SJCRH30 (cell line): Measurements from ENCODE around the gene SLC9A2. TPM values are rescaled to one million over a fixed set of nuclear protein-coding genes. Genes with fewer than 3 reads are reported as not detected.

Experiments used
- DNase-seq, 2 experiments: peaks; one replicate each; pipeline ENCODE4 v3.0.0-alpha.2; 2015 to 2020
- H3K27ac ChIP-seq: fragments of 250-450 bp; sonication (Bioruptor Pico); 2 replicates; pipeline ENCODE4 v1.5.1; 2020; ENCODE audit warnings: mild to moderate bottlenecking, moderate library complexity
- H3K27me3 ChIP-seq: fragments of 250-450 bp; sonication (Bioruptor Pico); 2 replicates; pipeline ENCODE4 v1.5.1; 2020; ENCODE audit warnings: mild to moderate bottlenecking, moderate library complexity
- H3K36me3 ChIP-seq: fragments of 250-450 bp; sonication (Bioruptor Pico); 2 replicates; pipeline ENCODE4 v1.5.1; 2020; ENCODE audit warnings: mild to moderate bottlenecking, moderate library complexity
- H3K4me1 ChIP-seq: fragments of 250-450 bp; sonication (Bioruptor Pico); 2 replicates; pipeline ENCODE4 v1.5.1; 2020; ENCODE audit warnings: mild to moderate bottlenecking, moderate library complexity
- H3K4me3 ChIP-seq: fragments of 250-450 bp; sonication (Bioruptor Pico); 2 replicates; pipeline ENCODE4 v1.5.1; 2020; ENCODE audit warnings: mild to moderate bottlenecking, moderate library complexity
- H3K9me3 ChIP-seq: fragments of 250-450 bp; sonication (Bioruptor Pico); replicated peaks from 2 replicates; pipeline ENCODE4 v1.5.1; 2020; ENCODE audit warnings: mild to moderate bottlenecking, moderate library complexity
- total RNA-seq: library from RNA; depleted of rRNA; stranded (reverse); fragments of >200 nt; shearing (Covaris generic); gene quantifications from 2 replicates; pipeline ENCODE4 v1.2.3, GENCODE V29; 2014

Gene SLC9A2
- total RNA-seq, 1 experiment from 2014 or later: 0.10 TPM

DNA sequence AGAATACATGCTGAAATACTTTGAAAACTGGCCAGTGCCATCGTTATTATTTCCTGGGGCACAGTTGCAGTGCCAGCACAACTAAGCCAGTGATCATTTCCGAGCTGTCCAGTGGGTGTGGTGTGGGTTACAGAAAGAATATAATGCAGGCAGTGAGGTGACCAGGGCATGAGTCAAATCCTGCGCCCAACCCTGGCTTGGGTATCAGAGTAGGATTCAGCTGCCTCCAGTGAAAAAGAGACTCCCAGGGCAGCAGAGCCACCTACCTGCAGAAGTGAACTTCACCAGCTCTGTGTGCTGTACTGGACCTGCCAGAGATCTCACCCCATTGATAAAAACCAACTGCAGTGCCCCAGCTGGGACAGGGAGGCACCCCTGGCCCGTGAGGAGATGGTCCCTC lies 18.0 kb downstream of the SLC9A2 start:
- H3K4me3 ChIP-seq: no peak overlapping the region

GRCh38 chr2:102639429-102639828 lies 20.1 kb downstream of the SLC9A2 start:
- no peak for DNase-seq
- Histone ChIP-seq H3K4me1 (no peaks in the 10 kb centered on the region), H3K36me3 (no peaks in the 10 kb centered on the region), H3K27ac (no peak overlapping the region), H3K27me3 (no peaks in the 10 kb centered on the region; the same call in 1 of the 2 replicates), H3K9me3 (no peaks in the 10 kb centered on the region), H3K4me3 (no peak overlapping the region)

More for the DNA sequence above, 18.0 kb downstream of the SLC9A2 start:
- DNase-seq: no peak
- Histone ChIP-seq H3K27ac (no peak overlapping the region), H3K27me3 (no peaks in the 10 kb centered on the region; the same call in 1 of the 2 replicates), H3K9me3 (no peaks in the 10 kb centered on the region), H3K36me3 (no peaks in the 10 kb centered on the region), H3K4me1 (no peaks in the 10 kb centered on the region)

GRCh38 chr2:102652126-102652525 lies 32.8 kb downstream of the SLC9A2 start:
- H3K36me3 ChIP-seq: no peaks in the 10 kb centered on the region
- H3K4me1 ChIP-seq: no peaks in the 10 kb centered on the region
- no peaks in the 10 kb centered on the region for H3K27me3 ChIP-seq
- H3K9me3 ChIP-seq: no peaks in the 10 kb centered on the region
- no peak overlapping the region for H3K27ac ChIP-seq
- no peak for DNase-seq
- no peak overlapping the region for H3K4me3 ChIP-seq

DNA sequence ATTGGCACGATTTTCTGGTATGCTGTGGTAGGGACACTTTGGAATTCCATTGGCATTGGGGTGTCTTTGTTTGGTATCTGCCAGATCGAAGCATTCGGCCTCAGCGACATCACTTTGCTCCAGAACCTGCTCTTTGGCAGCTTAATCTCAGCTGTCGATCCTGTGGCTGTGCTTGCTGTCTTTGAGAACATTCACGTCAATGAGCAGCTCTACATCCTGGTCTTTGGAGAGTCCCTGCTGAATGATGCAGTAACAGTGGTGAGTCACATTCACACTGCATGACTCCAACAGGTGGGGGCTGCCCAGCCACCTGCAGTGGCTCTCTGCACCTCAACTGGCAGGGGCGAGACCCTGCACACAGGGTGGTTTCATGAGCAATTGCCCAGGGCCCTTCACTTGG lies 38.4 kb downstream of the SLC9A2 start:
- Histone ChIP-seq H3K27ac (no peak overlapping the region), H3K36me3 (no peaks in the 10 kb centered on the region), H3K27me3 (no peaks in the 10 kb centered on the region; the same call in 1 of the 2 replicates), H3K4me3 (no peak overlapping the region), H3K9me3 (no peaks in the 10 kb centered on the region), H3K4me1 (no peaks in the 10 kb centered on the region)
- DNase-seq: no peak

GRCh38 chr2:102660070-102660469 lies 40.7 kb downstream of the SLC9A2 start:
- Histone ChIP-seq H3K27ac (no peak overlapping the region), H3K9me3 (no peaks in the 10 kb centered on the region), H3K4me3 (no peak overlapping the region), H3K27me3 (no peaks in the 10 kb centered on the region; the same call in 1 of the 2 replicates), H3K36me3 (no peaks in the 10 kb centered on the region), H3K4me1 (no peaks in the 10 kb centered on the region)
- DNase-seq: no peak

GRCh38 chr2:102660574-102660973 lies 41.2 kb downstream of the SLC9A2 start:
- no peak for DNase-seq
- no peaks in the 10 kb centered on the region for H3K4me1 ChIP-seq
- no peaks in the 10 kb centered on the region for H3K9me3 ChIP-seq
- H3K27ac ChIP-seq: no peak overlapping the region
- no peaks in the 10 kb centered on the region; the same call in 1 of the 2 replicates for H3K27me3 ChIP-seq
- no peaks in the 10 kb centered on the region for H3K36me3 ChIP-seq
- no peak overlapping the region for H3K4me3 ChIP-seq

- H3K4me3 ChIP-seq: no peak overlapping the region
- no peaks in the 10 kb centered on the region for H3K36me3 ChIP-seq
- H3K9me3 ChIP-seq: no peaks in the 10 kb centered on the region
- H3K27ac ChIP-seq: no peak overlapping the region
- no peaks in the 10 kb centered on the region for H3K4me1 ChIP-seq
- no peaks in the 10 kb centered on the region; the same call in 1 of the 2 replicates for H3K27me3 ChIP-seq
- no peak for DNase-seq
Observed at GRCh38 chr2:102661846-102662245, 42.5 kb downstream of the SLC9A2 start.

DNA sequence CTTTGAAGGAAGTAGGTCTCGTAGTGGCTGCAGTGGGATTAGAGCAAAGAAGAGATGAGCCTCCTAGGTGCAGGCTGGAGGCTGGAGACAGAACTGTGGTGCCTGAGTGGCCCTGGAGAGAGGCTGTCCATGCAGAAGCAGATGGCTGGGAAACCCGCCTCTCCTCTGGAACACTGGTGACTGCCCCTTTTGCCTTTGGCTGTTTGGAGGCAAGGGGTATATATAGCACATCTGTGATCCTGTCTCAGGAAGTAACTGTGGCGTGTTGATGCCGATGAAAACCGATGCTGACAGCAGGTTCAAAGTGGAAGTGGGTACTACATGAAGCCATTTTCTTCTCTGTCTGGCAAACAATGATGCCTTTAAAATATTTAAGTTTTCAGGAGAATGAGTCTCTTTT lies 43.5 kb downstream of the SLC9A2 start:
- DNase-seq: no peak
- Histone ChIP-seq H3K27me3 (no peaks in the 10 kb centered on the region; the same call in 1 of the 2 replicates), H3K9me3 (no peaks in the 10 kb centered on the region), H3K4me3 (no peak overlapping the region), H3K27ac (no peak overlapping the region), H3K4me1 (no peaks in the 10 kb centered on the region), H3K36me3 (no peaks in the 10 kb centered on the region)

GRCh38 chr2:102663381-102663780 lies 44.0 kb downstream of the SLC9A2 start:
- Histone ChIP-seq H3K36me3 (no peaks in the 10 kb centered on the region), H3K4me1 (no peaks in the 10 kb centered on the region), H3K27me3 (no peaks in the 10 kb centered on the region; the same call in 1 of the 2 replicates), H3K9me3 (no peaks in the 10 kb centered on the region), H3K4me3 (no peak overlapping the region), H3K27ac (no peak overlapping the region)
- DNase-seq: no peak

DNA sequence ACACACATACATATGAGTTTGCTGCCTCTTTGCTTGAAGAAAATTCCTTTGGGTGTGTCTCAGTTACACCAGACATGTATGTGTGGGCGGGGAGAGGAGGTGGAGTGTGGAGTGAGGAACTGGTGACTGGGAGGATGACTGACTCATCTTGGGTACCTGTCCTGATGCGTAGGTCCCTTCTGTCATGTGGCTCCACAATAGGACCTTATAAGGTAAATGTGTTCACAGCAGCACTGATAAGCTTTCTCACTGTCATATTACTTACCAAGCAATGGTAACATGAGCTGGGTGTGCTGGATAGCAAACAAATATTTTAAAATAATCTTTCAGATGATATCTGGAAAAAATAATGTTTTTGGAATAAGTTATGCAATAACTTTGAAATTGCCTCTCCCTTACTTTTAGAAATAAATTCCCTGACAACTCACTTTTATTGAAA lies 45.1 kb downstream of the SLC9A2 start:
- Histone ChIP-seq H3K4me1 (no peaks in the 10 kb centered on the region), H3K27ac (no peak overlapping the region), H3K4me3 (no peak overlapping the region), H3K27me3 (no peaks in the 10 kb centered on the region; the same call in 1 of the 2 replicates), H3K36me3 (no peaks in the 10 kb centered on the region), H3K9me3 (no peaks in the 10 kb centered on the region)
- DNase-seq: no peak

DNA sequence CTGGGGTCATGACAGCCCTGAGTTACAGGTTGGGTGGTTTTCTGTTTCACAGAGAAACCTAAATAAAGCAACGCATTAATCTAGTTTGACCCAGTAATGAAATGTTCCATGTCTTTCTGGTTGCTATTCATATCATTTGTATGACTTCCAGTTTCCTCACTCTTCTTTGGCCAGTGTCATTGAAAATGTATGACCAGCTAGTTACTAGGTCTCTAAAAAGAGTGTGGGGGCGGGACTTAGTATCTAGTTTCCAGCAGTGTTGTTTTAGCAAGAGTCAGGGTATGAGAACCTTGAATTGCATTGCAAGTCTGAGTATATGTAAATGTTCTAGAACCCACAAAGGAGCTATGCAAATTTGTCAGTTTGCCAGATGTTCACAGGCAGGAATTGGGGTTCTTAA lies 47.7 kb downstream of the SLC9A2 start:
- DNase-seq: no peak
- no peaks in the 10 kb centered on the region for H3K27me3 ChIP-seq
- no peak overlapping the region for H3K27ac ChIP-seq
- H3K4me3 ChIP-seq: no peak overlapping the region
- H3K36me3 ChIP-seq: no peaks in the 10 kb centered on the region
- no peaks in the 10 kb centered on the region for H3K9me3 ChIP-seq
- no peaks in the 10 kb centered on the region for H3K4me1 ChIP-seq

DNA sequence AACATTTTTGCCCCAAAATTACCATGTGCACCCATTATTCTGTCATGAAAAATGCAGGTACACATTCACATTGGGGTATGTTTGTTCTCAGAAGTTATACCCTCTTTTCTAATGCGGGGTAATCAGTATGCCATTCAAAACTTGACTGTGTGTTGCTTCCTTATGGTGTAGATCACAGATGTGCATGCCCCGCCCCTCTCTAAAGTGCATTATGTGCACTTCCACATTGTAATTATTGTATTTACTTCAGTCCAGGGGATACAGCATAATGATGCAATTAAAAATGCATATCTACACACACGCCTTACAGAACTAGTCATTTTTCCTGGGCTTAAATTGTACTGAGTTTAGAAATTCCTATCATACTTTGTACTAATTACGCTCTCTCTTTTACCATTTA lies 48.8 kb downstream of the SLC9A2 start:
- no peak overlapping the region for H3K27ac ChIP-seq
- no peaks in the 10 kb centered on the region for H3K9me3 ChIP-seq
- no peaks in the 10 kb centered on the region for H3K27me3 ChIP-seq
- no peaks in the 10 kb centered on the region for H3K36me3 ChIP-seq
- no peaks in the 10 kb centered on the region for H3K4me1 ChIP-seq
- DNase-seq: no peak
- H3K4me3 ChIP-seq: no peak overlapping the region

DNA sequence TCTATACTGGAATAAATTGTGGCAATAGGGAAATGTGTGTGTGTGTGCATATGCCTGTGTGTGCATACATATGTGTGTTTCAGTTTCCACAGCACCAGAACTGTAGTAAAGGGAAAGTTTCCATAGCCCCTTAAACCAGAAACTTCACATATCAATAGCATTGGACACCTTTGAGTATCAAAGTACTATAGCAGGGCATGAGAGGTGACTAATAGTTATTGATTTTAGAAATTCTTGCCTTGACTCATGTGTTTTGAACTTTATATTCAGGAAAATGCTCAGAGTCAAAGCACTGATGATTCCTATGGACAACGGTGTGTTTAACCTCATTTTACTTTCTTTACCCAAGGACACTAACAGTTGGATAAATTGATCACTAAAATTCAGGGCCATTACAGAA lies 50.0 kb downstream of the SLC9A2 start:
- no peaks in the 10 kb centered on the region for H3K4me1 ChIP-seq
- H3K36me3 ChIP-seq: no peaks in the 10 kb centered on the region
- no peak for DNase-seq
- H3K4me3 ChIP-seq: no peak overlapping the region
- H3K9me3 ChIP-seq: no peaks in the 10 kb centered on the region
- H3K27me3 ChIP-seq: no peaks in the 10 kb centered on the region
- H3K27ac ChIP-seq: no peak overlapping the region

GRCh38 chr2:102672107-102672776 lies 52.9 kb downstream of the SLC9A2 start:
- no peak overlapping the region for H3K4me3 ChIP-seq

GRCh38 chr2:102674370-102674769 lies 55.0 kb downstream of the SLC9A2 start:
- Histone ChIP-seq H3K9me3 (no peaks in the 10 kb centered on the region), H3K27ac (no peak overlapping the region), H3K4me1 (no peaks in the 10 kb centered on the region), H3K27me3 (no peaks in the 10 kb centered on the region), H3K36me3 (no peaks in the 10 kb centered on the region), H3K4me3 (no peak overlapping the region)
- no peak for DNase-seq

More at GRCh38 chr2:102672107-102672776, 52.9 kb downstream of the SLC9A2 start:
- Histone ChIP-seq H3K27ac (no peak overlapping the region), H3K36me3 (no peaks in the 10 kb centered on the region), H3K9me3 (no peaks in the 10 kb centered on the region), H3K27me3 (no peaks in the 10 kb centered on the region), H3K4me1 (no peaks in the 10 kb centered on the region)
- no peak for DNase-seq

- Histone ChIP-seq H3K4me1 (no peaks in the 10 kb centered on the region), H3K27me3 (peaks cover 4% of the 10 kb centered on the region; the same call in 1 of the 2 replicates), H3K4me3 (no peak overlapping the region), H3K36me3 (no peaks in the 10 kb centered on the region), H3K9me3 (no peaks in the 10 kb centered on the region), H3K27ac (no peak overlapping the region)
- DNase-seq: no peak
Observed at GRCh38 chr2:102674836-102675235, 55.5 kb downstream of the SLC9A2 start.
